Activated B cell treated with CpG ODN at 0.5 μM for 24 hours (primary cell): Measurements from ENCODE around the gene MAP3K14. TPM values are rescaled to one million over a fixed set of nuclear protein-coding genes. Genes with fewer than 3 reads are reported as not detected.
A peak's percentile ranks its signal among the peaks of the same experiment; 100 is the strongest.

ENCODE experiments used
- ATAC-seq: fragments of 200-7000 bp; cut with Tn5 transposase; one replicate; pipeline ENCODE4 v1.10.0; 2021; ENCODE audit warnings: low read depth, mild to moderate bottlenecking, moderate library complexity
- CTCF ChIA-PET: fragments of 350-600 bp; sonication (Branson Sonifier 250); formaldehyde crosslinking; loops from one replicate; lab custom pipeline; 2021; ENCODE audit warnings: antibody characterized with exemption; lab: Charles Lee
- POLR2A ChIA-PET: fragments of 350-600 bp; sonication (Branson Sonifier 250); formaldehyde crosslinking; loops from one replicate; lab custom pipeline; 2021; ENCODE audit warnings: antibody characterized with exemption; lab: Charles Lee
- DNase-seq: peaks from one replicate; pipeline ENCODE4 v3.0.0; 2022
- H3K27ac Mint-ChIP-seq: one replicate; pipeline ENCODE4 v1.8.0; 2020; ENCODE audit warnings: mixed read lengths
- H3K27me3 Mint-ChIP-seq: one replicate; pipeline ENCODE4 v1.8.0; 2021; ENCODE audit warnings: mixed read lengths
- H3K36me3 Mint-ChIP-seq: one replicate; pipeline ENCODE4 v1.8.0; 2021; ENCODE audit warnings: low read depth, mixed read lengths
- H3K4me1 Mint-ChIP-seq: one replicate; pipeline ENCODE4 v1.8.0; 2021; ENCODE audit warnings: mixed read lengths
- H3K4me3 Mint-ChIP-seq: one replicate; pipeline ENCODE4 v1.8.0; 2020; ENCODE audit warnings: mild to moderate bottlenecking, mixed read lengths
- H3K9me3 Mint-ChIP-seq: one replicate; pipeline ENCODE4 v1.8.0; 2020; ENCODE audit warnings: mixed read lengths
- CTCF ChIP-seq: fragments of 200-600 bp; IDR thresholded peaks from one replicate; pipeline ENCODE4 v1.8.0; 2022; ENCODE audit warnings: antibody characterized with exemption, mild to moderate bottlenecking
- intact Hi-C: fragments of 100-400 bp; cut with micrococcal nuclease; formaldehyde crosslinking; loops from one replicate; pipeline ENCODE4 v1.15.1; 2024
- total RNA-seq: library from RNA; stranded (reverse); gene quantifications from 2 replicates; pipeline ENCODE4 v1.2.3, GENCODE V29; 2022

Gene MAP3K14
- total RNA-seq, 1 donor from 2014 or later = 88.6 TPM

- Mint-ChIP-seq H3K36me3 (peaks cover 4% of the 10 kb centered on the region), H3K9me3 (no peaks in the 10 kb centered on the region), H3K27me3 (peaks cover 2% of the 10 kb centered on the region), H3K27ac (no peak overlapping the region), H3K4me1 (peaks cover 13% of the 10 kb centered on the region), H3K4me3 (no peak overlapping the region)
- no peak for ATAC-seq
- ChIA-PET CTCF (no interaction called here), POLR2A (interaction anchor here (1.2 kb wide), 1 partner anchor 12 kb away, joined by 3 read pairs; no protein-coding TSS in a partner anchor)
- intact Hi-C loops = no loop called here
- no peak for TF ChIP-seq CTCF
- DNase-seq = no peak
These were observed 4.2 kb upstream of the MAP3K14 start for GRCh38 chr17:45320931-45321461.

- Mint-ChIP-seq H3K4me1 (peaks cover 19% of the 10 kb centered on the region), H3K27ac (no peak overlapping the region), H3K27me3 (peaks cover under 1% of the 10 kb centered on the region), H3K9me3 (no peaks in the 10 kb centered on the region), H3K36me3 (peaks cover 10% of the 10 kb centered on the region), H3K4me3 (no peak overlapping the region)
- no peak for TF ChIP-seq CTCF
- no peak for ATAC-seq
- ChIA-PET POLR2A (interaction anchor here (1.1 to 1.2 kb wide), 2 partner anchors 13 to 102 kb away, joined by 3 read pairs; no protein-coding TSS in a partner anchor), CTCF (interaction anchor here (1.8 kb wide), 1 partner anchor 65 kb away, joined by 4 read pairs; no protein-coding TSS in a partner anchor)
- no peak for DNase-seq
- intact Hi-C loops = no loop called here
These were observed 3.6 kb upstream of the MAP3K14 start for GRCh38 chr17:45320349-45320930.

GRCh38 chr17:45319239-45319703 lies 2.5 kb upstream of the MAP3K14 start:
- POLR2A ChIA-PET = interaction anchor here (0.6 to 1.1 kb wide), 5 partner anchors 12 to 146 kb away, joined by 3 to 6 read pairs (median 4); no protein-coding TSS in a partner anchor
- Mint-ChIP-seq H3K27me3 (no peaks in the 10 kb centered on the region), H3K4me3 (no peak overlapping the region), H3K36me3 (peaks cover 19% of the 10 kb centered on the region), H3K4me1 (peaks cover 31% of the 10 kb centered on the region), H3K27ac (no peak overlapping the region), H3K9me3 (no peaks in the 10 kb centered on the region)
- no peak for TF ChIP-seq CTCF
- DNase-seq = no peak
- intact Hi-C loops = loop anchor here (5.0 to 10.0 kb wide), 3 partner anchors 33 to 974 kb away; partner anchors contain the start of genes GRN and HEXIM2
- no peak for ATAC-seq
- CTCF ChIA-PET = interaction anchor here (1.8 to 5.8 kb wide), 2 partner anchors 35 to 66 kb away, joined by 4 to 34 read pairs; no protein-coding TSS in a partner anchor

- Mint-ChIP-seq H3K36me3 (peaks cover 19% of the 10 kb centered on the region), H3K27me3 (no peaks in the 10 kb centered on the region), H3K4me3 (no peak overlapping the region), H3K4me1 (peaks cover 36% of the 10 kb centered on the region), H3K9me3 (no peaks in the 10 kb centered on the region), H3K27ac (peak overlapping the region; percentile 7)
- no peak for TF ChIP-seq CTCF
- CTCF ChIA-PET = interaction anchor here (1.8 to 5.8 kb wide), 3 partner anchors 23 to 67 kb away, joined by 4 to 34 read pairs (median 10); no protein-coding TSS in a partner anchor
- no peak for ATAC-seq
- intact Hi-C loops = loop anchor here (5.0 to 10.0 kb wide), 3 partner anchors 34 to 974 kb away; partner anchors contain the start of genes GRN and HEXIM2
- POLR2A ChIA-PET = interaction anchor here (0.6 to 8.5 kb wide), 5 partner anchors 11 to 146 kb away, joined by 3 to 291 read pairs (median 5); no protein-coding TSS in a partner anchor
- DNase-seq = no peak
These were observed 1.9 kb upstream of the MAP3K14 start for GRCh38 chr17:45318561-45319230.
